T-helper 1 cell treated with Interleukin-12 subunit alpha and Interleukin-12 subunit beta and Interleukin-4 antibody, amounts not matched to agents 30 ng/mL and 1 ng/mL, for 36 hours (primary cell): ENCODE results near the gene MTRFR. TPM values are rescaled to one million over a fixed set of nuclear protein-coding genes. Genes with fewer than 3 reads are reported as not detected.

Experiments used
- intact Hi-C: fragments of 100-400 bp; cut with micrococcal nuclease; formaldehyde crosslinking; loops from one replicate; pipeline ENCODE4 v1.15.1; 2024
- total RNA-seq: library from RNA; stranded (reverse); gene quantifications from 2 replicates; pipeline ENCODE4 v1.2.3, GENCODE V29; 2022

MTRFR gene
- total RNA-seq, 1 donor from 2014 or later = 29.5 TPM

DNA sequence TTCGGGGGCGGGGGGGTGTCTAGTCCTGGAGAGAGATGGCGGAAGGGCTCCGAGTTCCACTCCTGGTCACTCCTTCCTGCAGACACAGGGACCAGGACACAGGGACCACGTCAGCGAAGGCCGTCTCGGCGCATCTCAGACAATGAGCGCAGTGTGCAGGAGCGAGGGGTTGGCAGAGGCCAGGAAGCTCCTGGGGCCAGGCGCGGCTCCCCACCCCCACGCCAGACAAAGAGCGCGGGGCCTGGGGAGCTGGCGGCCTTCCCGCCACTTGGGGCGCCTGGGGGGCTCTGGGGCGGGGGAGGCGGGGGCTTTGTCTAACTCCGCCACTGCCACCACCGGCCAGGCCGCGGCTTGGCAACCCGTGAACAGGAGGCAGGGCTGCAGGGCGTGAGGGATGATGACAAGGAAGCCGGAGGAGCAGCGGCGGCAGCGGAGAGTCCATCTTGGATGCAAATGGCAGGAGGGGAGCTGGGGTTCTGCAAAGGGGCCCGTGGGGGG is 36.2 kb downstream of the MTRFR start:
- intact Hi-C loops = loop anchor here (2.0 kb wide), 1 partner anchor 31 kb away; no protein-coding TSS in a partner anchor

DNA sequence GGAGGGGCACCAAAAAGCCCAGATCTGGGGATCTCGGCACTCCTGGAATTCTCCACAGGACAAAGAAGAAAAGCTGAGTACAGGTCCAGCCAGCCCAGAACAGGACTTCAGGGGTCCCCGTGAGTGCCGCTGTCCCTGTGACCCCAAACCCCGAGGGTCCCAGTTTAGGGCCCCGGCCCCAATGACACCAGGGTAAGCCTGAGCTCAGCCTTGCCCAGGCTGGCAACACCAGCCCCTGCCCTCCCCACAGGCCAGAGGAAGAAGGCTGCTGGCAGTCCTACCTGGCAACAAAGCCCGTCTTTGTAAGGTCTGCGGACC is 36.6 kb downstream of the MTRFR start:
- intact Hi-C loops = loop anchor here (2.0 kb wide), 4 partner anchors 31 to 349 kb away; partner anchors contain the start of genes MPHOSPH9, MTRFR and SNRNP35

DNA sequence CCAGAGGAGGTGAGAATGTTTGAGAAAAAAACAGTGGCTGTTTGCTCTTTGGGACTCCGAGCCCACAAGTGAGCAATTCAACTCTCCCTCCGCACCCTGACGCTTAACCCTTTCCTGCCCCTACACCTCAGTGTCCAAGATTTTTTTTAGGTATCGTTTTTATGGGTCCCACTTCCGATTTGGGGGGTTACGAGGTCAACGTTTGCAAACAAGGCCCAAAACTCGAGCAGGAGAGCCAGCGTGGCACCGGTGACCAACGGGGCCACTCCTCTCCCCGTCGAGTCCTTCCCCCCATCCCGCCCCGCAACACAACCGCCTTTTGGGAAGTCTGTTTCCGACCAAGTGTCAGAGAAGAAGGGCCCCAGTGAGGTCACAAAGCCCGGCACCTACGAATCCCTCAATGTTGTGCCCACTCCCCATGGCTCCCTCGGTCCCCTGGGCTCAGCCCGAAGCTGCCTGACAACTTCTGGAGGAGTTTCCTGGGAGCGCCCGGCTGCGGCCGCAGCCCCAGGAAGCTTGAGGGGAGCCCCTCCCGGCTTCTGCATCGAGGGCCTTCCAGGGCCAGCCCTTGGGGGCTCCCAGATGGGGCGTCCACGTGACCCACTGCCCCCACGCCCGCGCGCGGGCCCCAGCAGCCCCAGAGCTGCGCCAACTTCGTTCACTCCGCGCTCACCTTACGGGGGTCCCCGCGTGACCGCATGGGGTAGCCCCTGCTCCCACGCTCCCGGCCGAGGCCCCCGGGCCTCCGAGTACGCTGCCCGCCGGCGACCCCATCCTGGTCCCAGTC is 37.2 kb downstream of the MTRFR start:
- intact Hi-C loops = loop anchor here (2.0 kb wide), 3 partner anchors 38 to 348 kb away; partner anchors contain the start of genes MPHOSPH9, MTRFR and SNRNP35

DNA sequence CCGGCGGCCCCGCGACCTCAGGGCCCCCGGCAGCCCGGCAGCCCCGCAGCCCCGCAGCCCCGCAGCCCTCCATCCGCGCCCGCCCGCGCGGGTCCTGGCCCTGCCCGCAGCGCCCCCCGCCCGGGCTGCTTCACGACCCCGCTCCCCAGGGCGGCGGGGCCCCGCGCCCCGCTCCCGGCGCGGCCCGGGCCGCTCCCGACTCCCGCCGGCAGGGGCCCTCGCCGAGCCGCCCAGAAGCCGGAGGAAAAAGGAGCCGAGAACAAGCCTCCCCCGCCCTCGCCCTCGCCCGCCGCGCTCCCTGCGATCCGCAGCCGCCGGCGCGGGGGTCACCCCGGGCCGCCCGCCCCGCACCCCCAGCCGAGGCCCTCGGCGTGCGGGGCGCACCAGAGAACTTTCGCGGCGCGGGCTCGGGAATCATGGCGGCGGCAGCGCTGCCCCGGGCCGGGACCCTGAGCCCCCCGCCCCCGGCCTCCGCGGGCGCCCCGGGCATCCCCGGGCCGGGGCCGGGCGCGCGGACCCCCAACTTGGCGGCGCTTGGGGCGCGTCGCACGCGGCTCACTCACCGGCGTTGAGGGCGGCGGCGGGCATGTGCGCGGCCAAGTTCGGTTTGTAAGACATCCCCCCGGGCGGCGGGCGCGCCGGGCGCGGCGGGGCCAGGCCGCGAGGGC is 37.9 kb downstream of the MTRFR start:
- intact Hi-C loops = loop anchor here (1.0 to 2.0 kb wide), 6 partner anchors 38 to 348 kb away; partner anchors contain the start of genes DDX55, MPHOSPH9, MTRFR and SNRNP35

DNA sequence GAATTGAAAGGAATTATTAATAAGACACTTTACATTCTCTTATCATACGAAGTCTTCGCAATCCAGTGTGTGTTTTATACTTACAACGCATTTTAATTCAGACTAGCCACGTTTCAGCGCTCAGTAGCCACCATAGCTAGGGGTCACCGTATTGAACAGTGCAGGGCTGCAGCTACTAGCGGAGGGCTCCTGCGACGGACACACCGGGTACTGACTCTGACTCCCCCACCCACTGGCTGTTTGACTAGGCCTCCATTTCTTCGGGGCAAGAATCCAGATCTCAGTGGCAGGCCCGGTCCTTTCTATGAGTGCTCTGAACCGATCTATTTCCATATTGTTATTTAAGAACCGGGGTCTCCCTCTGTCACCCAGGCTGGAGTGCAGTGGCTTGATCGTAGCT is 39.9 kb downstream of the MTRFR start:
- intact Hi-C loops = no loop called here

DNA sequence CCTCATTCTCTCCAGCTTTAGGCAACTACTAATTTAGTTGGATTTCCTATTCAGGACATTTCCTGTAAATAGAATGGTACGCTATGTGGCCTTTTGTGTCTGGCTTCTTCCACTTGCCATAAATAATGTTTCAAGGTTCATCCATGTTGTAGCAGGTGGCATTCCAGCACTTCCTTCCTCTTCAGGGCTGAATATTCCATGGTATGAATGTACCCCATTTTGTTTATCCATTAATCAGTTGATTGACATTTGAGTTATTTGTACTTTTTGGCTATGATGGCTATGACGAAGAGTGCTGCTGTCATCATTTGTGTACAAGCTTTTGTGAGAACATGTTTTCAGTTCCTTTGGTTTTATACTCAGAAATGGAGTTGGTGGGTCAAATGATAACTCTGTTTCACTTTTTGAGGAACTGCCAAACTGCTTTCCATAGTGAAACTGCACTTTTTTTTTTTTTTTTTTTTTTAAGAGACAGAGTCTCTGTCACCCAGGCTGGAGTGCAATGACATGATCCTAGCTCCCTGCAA is 44.9 kb downstream of the MTRFR start:
- intact Hi-C loops = loop anchor here (2.0 kb wide), 1 partner anchor 87 kb away; the partner anchor contains the start of gene SBNO1

DNA sequence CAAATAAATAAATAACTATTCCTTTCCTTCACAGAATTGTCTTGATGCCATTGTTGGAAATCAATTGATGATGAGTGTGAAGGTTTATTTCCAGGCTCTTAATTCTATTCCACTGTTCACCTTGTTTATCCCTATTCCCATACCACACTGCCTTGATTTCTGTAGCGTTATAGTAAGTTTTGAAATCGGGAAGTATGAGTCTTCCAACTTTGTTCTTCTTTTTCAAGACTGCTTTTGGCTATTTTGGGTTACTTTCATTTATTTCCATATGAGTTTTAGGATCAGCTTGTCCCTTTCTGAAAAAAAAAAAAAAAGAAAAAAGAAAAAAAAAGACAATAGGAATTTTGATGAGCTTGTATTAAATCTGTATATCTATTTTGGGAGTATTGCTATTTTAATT is 47.7 kb downstream of the MTRFR start:
- intact Hi-C loops = no loop called here

DNA sequence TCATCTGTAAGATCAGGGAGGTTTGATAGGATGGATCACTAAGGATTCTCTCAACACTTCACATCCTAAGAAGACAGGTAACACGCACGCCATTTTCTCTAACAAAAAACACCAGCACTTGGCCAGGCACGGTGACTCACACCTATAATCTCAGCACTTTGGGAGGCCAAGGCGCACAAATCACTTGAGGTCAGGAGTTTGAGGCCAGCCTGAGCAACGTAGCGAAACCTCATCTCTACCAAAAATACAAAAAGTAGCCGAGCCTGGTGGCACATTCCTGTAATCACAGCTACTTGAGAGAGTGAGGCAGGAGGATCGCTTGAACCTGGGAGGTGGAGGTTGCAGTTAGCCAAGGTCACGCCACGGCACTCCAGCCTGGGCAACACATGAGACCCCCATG is 48.9 kb downstream of the MTRFR start:
- intact Hi-C loops = no loop called here

DNA sequence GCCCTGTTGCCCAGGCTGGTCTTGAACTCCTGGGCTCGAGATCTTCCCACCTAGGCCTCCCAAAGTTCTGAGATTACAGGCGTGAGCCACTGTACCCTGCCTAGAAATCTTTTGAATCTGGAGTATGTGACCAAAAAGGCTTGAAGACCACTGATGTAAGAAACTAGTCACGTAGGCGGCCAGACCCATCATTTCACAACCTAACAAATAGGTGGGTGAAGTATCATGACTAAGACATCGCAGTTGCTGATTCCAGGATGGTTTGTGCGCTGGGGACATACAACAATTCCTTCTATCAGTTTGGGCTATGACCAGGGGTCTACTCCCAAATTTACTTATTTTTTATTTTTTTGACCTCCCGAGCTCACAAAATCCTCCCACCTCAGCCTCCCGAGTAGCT is 50.2 kb downstream of the MTRFR start:
- intact Hi-C loops = no loop called here

DNA sequence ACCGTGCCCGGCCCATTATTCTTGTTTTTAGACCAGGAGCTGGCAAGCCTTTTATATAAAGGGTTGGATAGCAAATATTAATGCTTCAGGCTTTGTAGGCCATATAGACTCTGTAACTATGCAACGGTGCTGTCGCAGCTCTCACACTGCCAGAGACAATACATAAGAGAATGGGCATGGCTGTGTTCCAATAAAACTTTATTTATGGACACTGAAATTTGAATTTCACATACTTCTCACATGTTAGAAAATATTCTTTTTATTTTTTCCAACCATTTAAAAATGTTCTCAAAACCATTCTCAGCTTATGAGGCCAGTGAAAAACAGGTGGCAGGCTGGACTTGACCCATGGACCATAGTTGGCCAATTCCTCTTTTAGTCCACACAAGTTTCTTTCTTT is 51.4 kb downstream of the MTRFR start:
- intact Hi-C loops = no loop called here

DNA sequence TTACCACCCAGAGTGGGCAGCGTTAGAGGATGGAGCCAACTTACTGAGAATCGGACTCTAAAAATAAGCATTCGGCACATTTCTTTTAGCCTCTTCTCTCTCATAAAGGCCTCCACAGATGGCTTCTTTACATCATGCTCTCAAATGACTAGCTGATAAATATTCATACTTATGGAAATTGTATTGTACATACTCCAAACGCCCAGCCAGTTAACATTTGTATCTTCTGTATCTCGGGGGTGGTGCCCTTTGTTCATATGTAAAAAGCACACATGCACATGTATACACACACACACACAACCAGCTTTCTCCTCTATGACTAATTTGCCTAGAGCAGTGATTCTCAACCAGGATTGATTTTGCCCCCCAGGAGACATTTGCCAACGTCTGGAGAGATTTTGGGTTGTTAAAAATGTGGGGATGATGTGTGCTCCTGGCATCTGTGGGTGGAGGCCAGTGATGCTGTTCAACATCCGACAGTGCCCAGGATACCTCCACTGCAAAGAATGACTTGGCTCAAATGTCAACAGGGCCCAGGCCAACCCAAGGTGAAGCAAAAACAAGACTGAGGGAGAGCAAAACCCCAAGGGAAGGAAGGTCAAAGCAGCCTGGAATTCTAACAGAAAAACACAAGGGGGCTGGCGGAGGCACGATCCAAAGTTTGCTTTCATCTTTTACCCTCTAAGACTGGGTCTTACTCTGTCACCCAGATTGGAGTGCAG is 53.6 kb downstream of the MTRFR start:
- intact Hi-C loops = no loop called here

DNA sequence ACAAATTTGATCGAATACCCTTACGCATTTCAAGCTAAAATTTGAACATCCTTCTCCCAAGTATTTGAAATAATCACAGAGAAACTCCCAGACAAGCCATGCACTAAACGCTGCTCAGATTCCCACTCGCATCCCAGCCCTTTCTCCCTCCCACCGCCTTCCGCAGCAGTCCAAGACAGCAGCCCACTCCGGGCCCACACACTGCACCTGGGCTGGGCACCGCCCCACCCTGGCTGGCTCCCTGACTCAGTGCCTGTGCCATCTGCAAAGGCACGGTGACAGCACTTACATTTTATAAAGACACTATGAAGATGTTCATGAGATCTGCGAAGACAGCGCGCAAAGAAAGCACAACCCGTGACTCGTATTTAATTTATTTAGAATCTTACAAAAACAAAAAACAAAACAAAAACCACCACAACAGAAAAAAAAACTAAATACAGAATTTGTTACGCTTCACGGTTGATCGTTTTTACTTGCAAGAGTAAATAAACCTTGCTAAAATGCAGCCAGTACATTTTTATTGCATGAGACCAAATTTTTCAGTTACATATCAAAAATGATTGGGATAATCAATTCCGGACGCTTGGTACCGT is 55.6 kb downstream of the MTRFR start:
- intact Hi-C loops = no loop called here

DNA sequence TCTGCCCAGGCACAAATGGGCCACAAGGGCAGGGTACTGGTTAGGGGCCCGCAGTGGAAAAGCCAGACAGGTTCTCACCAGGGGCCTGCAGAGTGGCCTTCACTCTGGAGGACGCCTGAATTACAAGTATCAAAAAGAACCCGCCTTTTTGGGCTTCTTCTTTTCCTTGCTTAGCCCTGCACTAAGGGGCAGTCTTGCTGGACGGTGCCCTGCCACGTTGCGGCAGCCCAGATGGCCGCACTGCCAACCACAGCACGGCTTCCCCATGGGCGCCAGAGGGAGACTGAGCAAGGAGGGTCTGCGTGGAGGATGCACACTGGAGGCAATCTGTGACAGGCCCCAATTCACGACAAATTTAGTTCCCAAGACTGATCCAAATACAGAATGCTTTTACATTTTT is 56.7 kb downstream of the MTRFR start:
- intact Hi-C loops = no loop called here

DNA sequence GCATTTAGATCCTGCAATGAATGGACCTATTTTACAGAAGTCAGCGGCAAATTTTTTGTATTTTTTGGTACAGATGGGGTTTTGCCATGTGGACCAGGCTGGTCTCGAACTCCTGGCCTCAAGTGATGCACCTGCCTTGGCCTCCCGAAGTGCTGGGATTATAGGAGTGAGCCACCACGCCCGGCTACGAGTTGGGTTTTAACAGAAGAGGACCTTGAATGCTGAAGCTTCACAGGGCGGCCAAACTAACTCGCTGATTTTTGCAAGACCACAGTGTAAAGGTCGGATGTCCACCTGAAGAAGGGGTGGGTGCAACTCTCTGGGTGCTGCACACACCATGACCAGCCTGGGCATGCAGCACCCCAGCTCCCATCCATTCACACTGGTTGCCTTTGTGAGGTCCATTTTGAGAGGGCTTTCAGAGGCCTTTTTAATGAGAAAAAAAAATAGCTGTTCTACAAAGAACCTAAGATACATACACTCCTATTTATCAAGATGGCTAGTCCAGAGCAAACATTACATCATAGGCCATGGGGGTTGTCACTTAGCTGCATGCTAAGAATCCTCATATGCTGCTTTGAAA is 60.0 kb downstream of the MTRFR start:
- intact Hi-C loops = no loop called here

DNA sequence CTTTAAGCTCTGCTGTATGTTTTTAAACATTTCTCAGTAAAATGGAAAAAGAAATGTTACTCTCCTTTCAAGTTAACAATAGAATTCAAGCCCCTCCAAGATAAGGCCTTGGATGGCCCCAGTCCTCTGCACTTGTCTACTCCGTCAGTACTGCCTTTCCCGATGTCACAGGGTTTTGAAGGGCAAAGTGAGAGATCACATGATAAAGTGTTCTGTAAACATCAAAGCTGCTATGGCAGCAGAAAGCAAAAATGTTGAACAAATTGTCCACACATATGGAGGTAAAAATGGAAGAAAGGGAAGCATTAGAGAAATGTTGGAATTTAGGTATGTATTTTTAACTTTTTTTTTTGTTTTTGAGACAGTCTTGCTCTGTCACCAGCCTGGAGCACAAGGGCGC is 71.9 kb downstream of the MTRFR start:
- intact Hi-C loops = no loop called here

DNA sequence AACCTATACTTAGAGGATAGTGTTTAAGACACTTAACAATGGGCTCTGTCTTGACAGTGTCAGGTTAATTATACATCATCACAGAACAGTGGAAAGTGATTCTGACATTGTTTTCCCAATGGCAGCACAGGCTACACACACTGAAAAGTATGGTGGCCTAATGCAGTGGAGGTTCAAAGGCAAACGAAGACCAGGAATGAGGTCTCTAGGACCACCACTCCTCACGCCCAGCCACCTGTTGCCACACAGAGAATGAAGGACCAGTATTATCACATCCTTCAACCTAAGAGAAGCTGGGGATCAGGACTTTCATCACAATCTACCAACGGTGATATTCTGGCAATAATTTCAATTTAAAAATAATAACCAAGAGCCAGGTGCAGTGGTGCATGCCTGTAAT is 73.0 kb downstream of the MTRFR start:
- intact Hi-C loops = no loop called here

Other genes with a start within 250 kb of the MTRFR start
- 17.5 and 19.1 TPM in 2 replicates for gene PITPNM2, start 82.3 kb upstream of the MTRFR start, total RNA-seq
- gene MPHOSPH9, start 295 bp upstream of the MTRFR start, total RNA-seq = 94.0 and 94.5 TPM in 2 replicates
- 41.8 and 42.8 TPM in 2 replicates for gene CDK2AP1, start 38.4 kb downstream of the MTRFR start, total RNA-seq
- 44.1 and 44.9 TPM in 2 replicates for gene SBNO1, start 131.4 kb downstream of the MTRFR start, total RNA-seq
- gene KMT5A, start 150.7 kb downstream of the MTRFR start, total RNA-seq = 56.1 and 59.7 TPM in 2 replicates
- gene RILPL2, start 203.2 kb downstream of the MTRFR start, total RNA-seq = 7.6 and 8.0 TPM in 2 replicates
- gene SNRNP35, start 224.7 kb downstream of the MTRFR start, total RNA-seq = 28.7 and 31.8 TPM in 2 replicates